GM12801 (cell line): ENCODE data around the gene COX7A2.

Experiments
- TF ChIP-seq, protein P1 (sequence below): IDR thresholded peaks from one replicate; pipeline ENCODE4 v1.5.1; 2011; ENCODE audit warnings: control low read depth; ENCODE audit not compliant: insufficient read length; ENCODE audit errors: extremely low read depth

The COX7A2 gene

DNA sequence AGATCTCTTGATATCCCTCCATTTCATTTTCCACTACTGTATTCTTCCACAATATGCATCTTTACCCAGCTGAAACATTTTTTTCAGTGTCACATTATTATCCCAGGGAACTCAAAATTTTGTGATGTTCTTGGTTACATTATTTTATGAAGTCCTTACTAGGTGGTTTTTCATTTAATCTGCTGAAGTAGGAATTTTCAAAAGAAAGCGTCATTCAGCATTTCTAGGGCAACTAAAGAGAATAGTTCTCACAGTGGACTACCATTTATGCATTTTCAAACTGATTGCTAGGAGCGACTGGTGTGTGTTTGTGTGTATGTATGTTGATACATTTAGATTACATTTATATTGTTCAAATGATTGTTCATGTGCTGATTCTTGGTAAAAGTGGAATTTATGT lies 43.4 kb upstream of the COX7A2 start:
- TF ChIP-seq, protein P1, sequence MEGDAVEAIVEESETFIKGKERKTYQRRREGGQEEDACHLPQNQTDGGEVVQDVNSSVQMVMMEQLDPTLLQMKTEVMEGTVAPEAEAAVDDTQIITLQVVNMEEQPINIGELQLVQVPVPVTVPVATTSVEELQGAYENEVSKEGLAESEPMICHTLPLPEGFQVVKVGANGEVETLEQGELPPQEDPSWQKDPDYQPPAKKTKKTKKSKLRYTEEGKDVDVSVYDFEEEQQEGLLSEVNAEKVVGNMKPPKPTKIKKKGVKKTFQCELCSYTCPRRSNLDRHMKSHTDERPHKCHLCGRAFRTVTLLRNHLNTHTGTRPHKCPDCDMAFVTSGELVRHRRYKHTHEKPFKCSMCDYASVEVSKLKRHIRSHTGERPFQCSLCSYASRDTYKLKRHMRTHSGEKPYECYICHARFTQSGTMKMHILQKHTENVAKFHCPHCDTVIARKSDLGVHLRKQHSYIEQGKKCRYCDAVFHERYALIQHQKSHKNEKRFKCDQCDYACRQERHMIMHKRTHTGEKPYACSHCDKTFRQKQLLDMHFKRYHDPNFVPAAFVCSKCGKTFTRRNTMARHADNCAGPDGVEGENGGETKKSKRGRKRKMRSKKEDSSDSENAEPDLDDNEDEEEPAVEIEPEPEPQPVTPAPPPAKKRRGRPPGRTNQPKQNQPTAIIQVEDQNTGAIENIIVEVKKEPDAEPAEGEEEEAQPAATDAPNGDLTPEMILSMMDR: no peak

DNA sequence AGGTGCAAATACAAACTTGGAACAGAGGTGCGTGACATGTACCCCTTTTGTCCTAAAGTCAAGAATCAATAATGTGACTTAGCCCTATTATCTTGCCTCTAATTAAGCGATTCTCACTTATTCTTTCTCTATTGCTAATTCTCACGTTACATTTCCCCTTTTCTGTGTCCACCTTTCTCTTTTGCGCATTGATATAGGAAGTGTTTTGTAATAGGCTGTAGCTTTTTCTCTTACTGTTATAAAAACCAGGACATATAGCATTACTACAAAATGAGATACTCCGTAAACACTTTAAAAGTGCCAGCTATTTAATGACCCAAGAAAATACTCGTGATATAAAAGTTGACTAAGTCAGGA lies 41.7 kb upstream of the COX7A2 start:
- TF ChIP-seq, protein P1: no peak

DNA sequence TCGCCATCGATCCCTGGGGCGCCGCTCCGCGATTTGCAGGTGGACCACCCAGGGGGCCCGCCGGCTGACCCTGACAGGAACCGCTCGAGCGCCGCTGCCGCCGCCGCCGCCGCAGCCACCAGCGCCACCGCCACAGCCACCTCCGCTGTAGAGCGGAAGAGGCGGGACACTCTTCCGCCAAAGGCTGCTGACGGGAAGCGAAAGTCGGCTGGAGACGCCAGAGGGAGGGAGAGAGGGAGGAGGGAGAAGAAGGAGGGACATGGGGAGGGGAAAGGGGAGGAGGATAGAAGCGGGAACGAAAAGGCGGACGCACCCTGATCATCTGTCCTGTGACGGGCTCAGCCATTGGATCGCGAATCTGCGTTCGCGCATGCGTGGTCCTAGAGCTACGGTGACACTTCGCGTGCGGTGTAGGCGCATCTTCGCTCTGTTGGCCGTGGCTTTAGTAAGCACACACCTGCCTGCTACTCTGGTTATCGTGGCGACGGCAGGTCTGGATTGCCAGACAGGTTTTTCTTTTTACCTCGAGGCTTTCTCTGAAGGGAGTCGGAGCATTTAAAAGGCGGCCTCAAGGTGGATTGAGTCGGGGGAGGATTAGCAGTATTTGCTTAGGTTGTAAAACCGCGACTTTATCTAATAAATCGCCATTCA lies 41.2 kb upstream of the COX7A2 start, which contains the start of gene TMEM30A:
Gene TMEM30A (minus strand): TSS at position 161 of the 651 bp plus-strand sequence. CDS start 154 bp downstream, at position 7.
- TF ChIP-seq, protein P1: no peak

DNA sequence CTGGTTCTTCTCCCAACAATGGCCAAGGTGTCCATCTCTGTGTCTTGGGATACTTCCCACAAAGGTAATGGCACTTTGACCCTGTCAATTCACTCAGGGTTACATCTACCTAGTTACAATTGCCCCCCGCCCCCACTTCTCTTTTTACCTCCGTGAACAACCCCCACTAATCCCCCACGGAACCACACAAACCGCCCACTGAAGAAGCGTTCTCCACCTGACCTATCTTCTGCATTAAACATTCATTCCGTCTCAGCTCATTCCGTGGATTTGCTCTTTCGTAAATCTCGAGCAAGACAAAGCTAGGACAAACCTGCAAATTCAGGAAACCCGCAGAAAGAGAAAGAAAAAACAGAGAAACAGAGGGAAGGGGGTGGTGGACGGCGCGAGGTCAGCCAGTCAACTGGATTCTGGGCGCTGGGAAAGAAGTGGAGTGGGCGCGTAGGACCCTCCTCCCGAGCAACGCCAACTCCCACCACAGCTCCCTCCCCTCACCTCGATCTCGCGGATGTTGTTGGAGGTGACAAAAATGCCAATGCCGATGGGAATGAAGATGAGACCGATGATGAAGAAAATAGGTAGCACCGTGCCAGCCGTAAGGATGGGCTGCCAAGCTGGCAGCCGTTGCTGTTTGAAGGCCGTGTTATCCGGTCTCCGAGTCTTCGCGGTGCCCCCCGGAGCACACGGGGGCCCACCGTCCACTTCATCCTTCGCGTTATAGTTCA lies 40.5 kb upstream of the COX7A2 start:
- TF ChIP-seq, protein P1: no peak

DNA sequence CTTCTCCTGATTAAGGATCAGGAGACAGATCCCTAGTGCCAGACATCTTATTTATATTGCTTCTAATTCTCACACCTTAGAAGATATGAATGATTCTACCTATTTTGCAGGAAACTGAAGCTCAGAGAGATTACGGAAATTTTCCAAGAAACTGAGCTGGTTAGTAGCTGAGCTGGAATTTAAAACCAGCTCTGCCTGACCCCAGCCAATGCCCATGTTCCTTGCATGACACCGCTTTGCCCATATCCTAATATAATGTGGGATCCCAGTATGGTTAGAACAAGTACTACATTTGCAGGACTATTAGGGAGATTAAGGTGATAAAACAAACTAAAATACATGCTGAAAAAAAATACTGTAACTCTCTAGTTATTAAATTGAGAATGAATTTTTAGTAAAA lies 39.1 kb upstream of the COX7A2 start:
- TF ChIP-seq, protein P1: no peak

DNA sequence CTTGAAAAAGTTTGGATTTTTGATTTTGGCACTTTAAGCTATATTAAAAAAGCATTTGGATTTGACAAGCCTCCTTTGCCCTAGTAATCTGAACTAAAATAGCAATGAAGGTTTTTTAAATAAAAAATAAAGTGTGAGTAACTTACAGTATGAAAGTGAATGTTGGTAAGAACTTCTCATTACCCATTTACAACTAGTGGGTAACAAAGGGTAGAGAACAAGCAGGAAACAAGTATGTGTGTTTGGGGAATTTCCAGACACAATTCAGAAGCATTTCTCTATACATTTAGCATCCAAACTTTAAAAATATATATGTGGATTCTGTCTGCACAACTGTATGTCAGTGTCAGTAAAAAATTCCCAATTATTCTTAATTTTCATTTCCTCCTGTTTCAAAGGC lies 38.1 kb upstream of the COX7A2 start:
- TF ChIP-seq, protein P1: no peak

DNA sequence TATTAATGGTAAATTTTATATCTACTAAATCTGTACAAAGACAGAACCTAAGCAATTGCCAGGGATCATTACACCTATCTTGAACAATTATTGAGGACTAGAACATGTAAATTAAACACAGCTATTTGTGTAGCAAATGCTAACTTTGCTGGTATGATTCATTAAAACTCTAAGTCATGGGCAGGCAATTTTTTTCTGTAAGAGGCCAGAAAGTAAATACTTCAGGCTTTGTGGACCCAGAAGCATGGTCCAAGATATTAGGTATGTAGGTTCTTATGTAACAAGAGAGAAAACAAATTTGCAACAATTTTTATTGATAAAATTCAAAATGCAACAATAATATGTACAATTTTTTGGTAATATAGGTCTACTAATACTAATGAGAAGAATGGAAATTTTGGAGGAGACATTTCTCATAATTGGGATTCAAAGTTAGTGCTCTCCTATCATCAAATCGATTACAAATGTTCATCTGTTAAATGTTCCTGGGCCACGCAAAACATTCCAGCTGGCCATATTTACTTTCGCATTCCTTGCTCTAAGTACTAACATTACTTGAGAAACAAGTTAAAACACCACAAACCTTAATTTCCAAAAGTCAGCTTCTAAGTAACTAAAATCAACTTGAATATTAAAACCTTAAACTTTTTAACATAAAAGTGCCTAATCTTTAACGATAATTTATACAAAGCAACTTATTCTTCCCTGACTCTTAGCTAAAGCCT lies 36.7 kb upstream of the COX7A2 start:
- TF ChIP-seq, protein P1: no peak
